HG02973 (cell line): ENCODE results near the gene FMNL2.

ENCODE experiments used
- ATAC-seq: cut with Tn5 transposase; IDR thresholded peaks from one replicate; pipeline ENCODE4 v1.9.1; 2021; ENCODE audit warnings: moderate library complexity; ENCODE audit not compliant: unreplicated experiment

FMNL2 gene

DNA sequence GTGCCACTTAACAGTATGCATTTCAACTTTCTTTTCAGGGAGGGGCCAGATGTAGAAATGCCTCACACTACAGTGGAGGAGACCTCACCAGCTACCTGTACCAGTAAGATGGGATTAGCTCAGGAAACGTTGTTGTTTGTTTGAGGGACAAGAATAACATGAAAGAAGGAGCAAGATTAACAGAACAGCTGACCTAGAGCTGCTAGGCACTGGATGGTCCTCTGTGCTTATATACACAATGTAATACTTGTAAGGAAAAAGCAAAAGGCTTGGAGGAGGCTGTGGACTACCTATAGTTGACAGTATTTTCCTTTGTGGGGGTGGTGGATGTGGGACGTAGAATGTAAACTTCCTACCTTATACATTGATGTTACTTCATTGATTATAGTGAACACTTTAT lies 154.4 kb downstream of the FMNL2 start:
- no peak for ATAC-seq

DNA sequence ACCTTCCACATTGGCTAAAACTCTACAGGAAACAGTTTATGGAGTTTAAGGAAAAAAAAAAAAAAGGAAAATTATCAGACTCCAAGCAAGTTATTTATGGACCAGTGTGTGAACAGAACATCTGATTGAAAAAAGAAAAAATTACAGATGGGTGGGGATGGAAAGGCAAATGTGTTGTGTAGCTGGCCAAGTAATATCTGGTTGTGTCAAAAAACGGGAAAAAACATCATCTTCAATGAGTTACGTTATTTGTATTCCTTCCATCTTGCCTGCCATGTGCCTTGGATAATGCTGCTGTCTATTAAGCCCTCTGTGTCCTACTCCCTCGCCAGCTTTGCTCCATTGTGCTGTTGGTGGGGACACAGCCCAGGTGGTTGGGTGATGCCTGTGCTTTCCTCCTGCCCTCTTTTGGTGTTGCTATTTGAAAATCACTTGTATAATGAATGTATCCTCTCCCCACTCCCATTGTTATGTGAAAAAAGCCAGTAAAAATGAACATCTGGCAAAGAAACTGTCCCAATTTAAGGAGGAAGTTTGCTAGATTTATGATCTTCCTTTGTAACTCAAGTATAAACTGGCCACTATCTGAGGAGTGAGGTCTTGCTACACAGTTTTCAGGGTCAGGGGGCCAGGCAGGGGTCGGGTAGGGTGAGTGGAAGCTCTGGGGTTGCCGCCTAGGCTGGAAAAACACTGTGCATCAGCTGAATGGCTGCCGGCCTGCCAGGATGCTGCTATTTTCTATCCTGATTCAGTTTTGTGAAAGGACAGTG lies 155.9 kb downstream of the FMNL2 start:
- no peak for ATAC-seq

DNA sequence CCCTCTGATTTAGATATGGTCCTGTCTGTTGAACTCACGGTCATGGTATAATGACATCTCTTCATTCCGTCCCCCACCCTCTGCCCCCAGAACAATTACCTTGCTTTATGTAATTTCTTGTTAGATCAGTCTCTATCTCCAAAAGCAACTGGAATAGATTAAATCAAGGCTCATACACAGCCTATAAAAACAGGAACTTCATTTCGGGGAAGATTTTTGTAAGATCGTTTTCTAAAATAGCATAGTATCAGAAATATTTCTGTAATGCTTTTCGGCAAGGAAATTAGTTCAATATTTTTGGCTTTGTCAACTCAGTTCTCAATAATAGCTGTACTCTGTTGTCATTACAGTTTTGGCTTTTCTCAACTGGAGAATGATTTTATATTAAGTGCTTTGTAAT lies 157.2 kb downstream of the FMNL2 start:
- ATAC-seq, result no peak

DNA sequence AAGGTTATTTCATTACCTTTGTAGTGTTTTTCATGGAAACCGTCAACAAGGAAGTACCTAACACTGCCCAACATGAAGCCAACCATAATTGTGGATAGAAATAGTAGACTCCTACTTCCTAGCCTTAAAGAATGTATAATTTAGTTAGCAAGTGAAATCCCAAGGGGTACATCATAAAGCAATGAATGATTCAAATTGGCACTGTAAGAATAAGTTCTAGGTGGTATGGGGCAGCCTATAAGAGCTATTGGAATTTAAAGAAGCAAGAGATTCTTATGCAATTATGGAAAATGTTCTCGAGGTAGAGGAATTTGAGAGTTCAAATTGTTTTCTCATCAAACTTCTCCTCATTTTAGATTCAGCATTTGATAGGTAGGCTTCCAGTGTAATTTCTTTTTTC lies 157.9 kb downstream of the FMNL2 start:
- no peak for ATAC-seq

DNA sequence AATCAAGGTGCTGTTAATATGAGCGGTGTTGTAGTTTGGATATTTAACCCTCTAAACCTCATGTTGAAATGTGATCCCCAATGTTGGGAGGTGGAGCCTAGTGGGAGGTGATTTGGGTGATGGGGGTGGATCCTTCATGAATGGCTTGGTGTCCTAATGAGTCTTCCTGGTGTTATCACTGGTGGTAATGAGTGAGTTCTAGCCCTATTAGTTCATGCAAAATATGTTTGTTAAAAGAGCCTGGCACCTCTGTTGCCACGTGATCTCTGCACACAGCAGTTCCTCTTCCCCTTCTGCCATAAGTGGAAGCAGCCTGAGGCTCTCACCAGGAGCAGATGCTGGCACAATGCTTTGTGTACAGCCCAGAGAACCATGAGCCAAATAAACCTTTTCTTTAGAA lies 158.4 kb downstream of the FMNL2 start:
- no peak for ATAC-seq

DNA sequence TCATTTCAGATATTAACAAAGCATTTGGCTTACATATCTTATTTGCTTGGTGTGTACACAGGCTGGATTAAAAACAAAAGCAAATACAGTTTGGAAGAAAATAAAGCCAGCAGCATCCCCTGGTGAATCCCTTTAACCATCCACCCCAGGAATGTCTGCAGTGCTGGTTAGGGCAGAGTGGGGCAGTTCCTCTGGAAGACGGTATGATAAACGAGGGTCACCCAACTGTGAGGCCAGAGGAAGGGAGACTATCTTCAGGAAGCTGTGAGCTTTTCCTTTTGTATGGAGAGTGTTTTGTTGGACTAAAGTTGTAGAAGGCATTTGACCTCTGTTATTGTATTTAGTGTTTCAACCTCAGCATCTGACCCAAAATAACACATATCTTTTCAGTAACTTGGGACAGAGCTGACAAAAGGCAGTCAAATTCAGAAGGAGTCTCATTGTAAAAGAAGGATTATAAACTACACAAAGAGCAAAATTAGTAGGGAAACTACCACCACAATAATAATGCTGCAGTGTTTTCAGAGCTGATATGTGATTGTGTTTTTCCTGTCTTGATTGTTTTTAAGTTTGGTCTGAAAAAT lies 159.1 kb downstream of the FMNL2 start:
- no peak for ATAC-seq

DNA sequence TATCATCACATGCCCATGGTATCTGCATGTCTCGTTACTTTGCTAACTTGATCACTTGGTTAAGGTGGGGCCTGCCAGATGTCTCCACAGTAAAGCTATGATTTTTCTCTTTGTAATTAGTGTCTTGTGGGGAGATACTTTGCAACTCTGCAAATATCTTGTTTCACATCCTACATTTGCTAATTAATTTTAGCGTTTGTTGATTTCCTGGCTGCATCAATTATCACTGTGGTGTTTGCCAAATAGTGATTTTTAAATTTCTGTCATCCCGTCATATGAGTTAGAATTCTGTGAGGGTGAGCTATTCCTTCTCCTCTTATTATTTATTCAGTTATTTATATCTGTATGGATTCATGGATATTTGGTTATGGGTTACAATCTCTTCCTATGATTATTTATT lies 161.4 kb downstream of the FMNL2 start:
- no peak for ATAC-seq

DNA sequence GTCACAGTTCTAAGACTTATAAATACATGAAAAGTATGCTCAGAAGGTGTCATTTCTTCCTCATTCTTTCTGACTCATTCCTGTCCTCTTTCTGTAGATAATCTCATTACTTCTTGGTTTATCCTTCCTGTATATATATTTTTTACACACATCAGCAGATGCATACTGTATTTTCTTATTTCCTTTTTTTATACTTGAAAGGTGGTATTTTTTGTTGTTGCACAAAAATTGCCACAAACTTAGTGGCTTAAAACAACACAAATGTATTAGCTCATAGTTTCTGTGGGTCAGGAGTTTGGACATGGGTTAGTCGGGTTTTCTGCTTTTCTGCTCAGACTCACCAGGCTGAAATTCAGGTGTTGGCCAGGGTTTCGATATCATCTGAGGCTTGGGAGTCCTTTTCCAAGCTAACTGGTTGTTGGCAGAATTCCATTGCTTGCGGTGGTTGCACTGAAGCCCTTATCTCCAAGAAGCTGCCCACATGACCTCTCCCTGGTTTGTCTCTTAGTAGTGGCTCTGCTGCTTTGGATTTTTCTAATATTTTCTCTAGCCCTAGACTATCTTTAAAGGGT lies 162.6 kb downstream of the FMNL2 start:
- ATAC-seq, result peak; percentile 80

- ATAC-seq, result no peak
Measured at GRCh38 chr2:152499331-152499816, 164.4 kb downstream of the FMNL2 start.

GRCh38 chr2:152499896-152500735 lies 165.1 kb downstream of the FMNL2 start:
- no peak for ATAC-seq

- no peak for ATAC-seq
Measured at GRCh38 chr2:152500772-152501171, 165.8 kb downstream of the FMNL2 start.

- ATAC-seq, result no peak
Measured at GRCh38 chr2:152501666-152502065, 166.7 kb downstream of the FMNL2 start.

DNA sequence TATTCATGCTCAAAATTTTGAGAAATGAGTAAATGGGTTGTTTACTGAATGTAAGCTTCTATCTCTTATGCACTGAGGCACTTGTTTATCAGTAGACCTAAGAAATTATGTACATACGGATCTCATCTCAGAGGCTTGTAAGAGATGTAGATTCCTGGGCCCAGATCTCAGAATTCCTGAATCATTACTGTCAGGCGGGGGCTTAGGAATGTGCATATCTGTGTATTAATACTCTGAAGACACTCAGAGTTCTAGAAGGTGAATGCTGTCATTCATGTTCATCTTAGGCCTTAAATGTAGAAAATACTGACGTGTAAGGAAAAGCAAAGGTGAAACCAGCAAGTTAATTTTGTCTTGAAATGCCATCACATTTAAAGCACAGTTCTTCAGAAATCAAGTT lies 169.6 kb downstream of the FMNL2 start:
- no peak for ATAC-seq

DNA sequence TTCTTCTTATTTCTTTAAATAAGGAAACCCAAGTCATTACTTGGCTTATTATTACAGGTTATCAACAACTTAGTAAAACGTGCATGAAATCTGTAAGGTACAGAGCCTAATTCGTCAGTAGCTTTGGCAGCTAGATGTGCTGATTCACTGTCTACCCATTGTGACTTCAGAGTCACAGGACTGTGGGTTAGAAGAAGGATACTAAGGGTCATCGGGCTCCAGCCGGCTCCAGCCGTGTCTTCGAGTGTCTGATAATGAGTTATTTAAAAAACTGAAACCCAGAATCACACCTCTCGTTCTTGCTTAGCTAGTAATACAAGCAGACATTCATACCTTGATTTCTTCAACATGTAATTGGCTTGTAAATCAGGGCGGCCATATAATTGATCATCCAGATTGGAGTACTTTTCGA lies 170.5 kb downstream of the FMNL2 start:
- no peak for ATAC-seq

DNA sequence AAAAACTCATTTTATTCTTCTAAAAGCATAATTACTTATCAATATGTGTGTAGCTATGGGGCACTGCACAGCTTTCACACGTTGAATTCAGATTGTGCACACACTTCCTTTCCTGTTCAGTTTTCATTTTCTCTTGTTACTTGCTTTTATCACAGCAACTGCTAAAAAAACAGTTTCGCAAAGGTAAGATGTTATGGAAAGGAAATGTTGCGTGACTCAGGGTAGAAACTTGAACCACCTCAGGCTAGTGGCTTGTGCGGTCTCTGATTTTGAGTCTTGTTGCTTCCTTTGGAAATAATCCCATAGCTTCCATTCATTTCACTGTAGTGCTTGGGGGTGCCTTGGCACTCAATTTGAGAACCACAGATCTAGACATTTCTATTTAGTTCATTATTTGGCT lies 171.9 kb downstream of the FMNL2 start:
- peak; percentile 68 for ATAC-seq

GRCh38 chr2:152507907-152508306 lies 172.9 kb downstream of the FMNL2 start:
- no peak for ATAC-seq

- ATAC-seq, result no peak
Measured at GRCh38 chr2:152508446-152508845, 173.5 kb downstream of the FMNL2 start.

DNA sequence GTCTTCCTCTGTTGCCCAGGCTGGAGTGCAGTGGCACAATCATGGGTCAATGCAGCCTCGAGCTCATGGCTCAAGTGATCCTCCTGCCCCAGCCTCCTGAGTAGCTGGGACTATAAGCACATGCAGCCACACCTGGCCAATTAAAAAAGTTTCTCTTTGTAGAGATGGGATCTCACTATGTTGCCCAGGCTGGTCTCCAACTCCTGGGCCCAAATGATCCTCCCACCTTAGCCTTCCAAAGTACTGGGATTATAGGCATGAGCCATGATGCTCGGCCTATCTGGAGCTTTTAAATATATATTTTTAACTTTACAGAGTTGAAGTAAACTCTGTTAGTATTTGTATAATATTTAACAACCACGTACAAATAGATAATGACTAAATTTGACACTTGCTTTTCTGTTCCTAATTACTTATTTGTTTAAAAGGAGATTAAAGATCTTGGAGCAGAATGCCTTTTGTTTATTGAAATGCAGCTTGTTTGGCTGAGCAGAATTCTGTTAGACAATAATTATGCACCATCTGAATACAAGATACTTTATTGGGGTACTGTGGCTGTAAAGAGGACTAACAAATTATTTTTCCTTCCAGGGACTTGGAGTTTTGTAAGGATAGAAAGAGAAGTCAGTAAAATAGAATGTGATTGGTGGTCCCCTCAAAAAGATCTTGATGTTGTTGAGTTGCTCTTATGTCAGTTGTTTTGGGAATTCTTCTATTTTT lies 175.0 kb downstream of the FMNL2 start:
- no peak for ATAC-seq

DNA sequence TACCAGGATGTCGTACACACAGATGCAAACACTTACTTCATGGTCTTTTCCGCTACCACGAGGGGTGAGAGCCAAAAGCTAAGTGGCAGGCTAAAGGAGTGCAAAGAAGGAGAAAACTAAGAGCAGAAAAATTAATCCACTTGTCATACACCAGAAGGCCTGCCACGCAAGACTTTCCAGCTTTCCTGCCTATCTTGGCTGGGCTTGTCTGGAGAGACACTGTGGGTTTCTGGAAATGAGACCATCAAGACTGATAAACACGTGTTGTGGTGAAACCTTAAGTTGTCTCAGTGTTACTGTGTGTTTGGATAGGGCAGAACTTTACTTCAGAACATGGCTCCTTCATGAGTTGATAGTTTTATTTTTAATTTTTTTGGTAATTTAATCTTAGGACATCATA lies 175.6 kb downstream of the FMNL2 start:
- ATAC-seq, result no peak

GRCh38 chr2:152511981-152512380 lies 177.0 kb downstream of the FMNL2 start:
- ATAC-seq, result no peak

GRCh38 chr2:152513029-152513428 lies 178.1 kb downstream of the FMNL2 start:
- ATAC-seq, result no peak
